ENCODE data around the gene ABCG1. TPM values are rescaled to one million over a fixed set of nuclear protein-coding genes. Genes with fewer than 3 reads are reported as not detected.
A peak's percentile ranks its signal among the peaks of the same experiment; 100 is the strongest.

The ABCG1 gene
- polyA plus RNA-seq, 2 of the 4 experiments (the other 2 are of a cell fraction), result 2.3 to 5.1 TPM

DNA sequence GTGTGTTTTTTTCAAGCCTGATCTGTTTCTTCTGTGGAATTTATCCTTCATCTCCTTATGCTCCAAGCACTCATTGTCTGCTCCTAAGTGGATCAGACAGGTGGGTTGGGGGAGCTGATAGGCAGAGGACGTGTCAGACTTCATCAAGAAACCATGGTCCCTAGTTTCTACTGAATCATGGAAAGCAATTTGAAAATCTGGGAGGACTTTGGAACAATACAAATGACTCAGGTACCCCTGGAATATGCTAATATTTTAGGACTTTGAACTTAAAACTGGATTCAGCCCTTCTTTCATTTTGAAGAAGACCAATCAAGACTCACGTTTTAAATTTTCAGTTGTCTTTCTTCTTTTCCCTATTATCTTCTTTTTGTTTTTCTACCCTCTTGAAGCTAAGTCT is 7.7 kb downstream of the ABCG1 start:
- TF ChIP-seq ZNF302 (CRISPR knock-in tag; IDR thresholded peaks at IDR 0.05), result no peak
- TF ChIP-seq HOXB13 (CRISPR knock-in tag; IDR thresholded peaks at IDR 0.05; ENCODE audit: low read depth), result no peak
- TF ChIP-seq, protein P1, sequence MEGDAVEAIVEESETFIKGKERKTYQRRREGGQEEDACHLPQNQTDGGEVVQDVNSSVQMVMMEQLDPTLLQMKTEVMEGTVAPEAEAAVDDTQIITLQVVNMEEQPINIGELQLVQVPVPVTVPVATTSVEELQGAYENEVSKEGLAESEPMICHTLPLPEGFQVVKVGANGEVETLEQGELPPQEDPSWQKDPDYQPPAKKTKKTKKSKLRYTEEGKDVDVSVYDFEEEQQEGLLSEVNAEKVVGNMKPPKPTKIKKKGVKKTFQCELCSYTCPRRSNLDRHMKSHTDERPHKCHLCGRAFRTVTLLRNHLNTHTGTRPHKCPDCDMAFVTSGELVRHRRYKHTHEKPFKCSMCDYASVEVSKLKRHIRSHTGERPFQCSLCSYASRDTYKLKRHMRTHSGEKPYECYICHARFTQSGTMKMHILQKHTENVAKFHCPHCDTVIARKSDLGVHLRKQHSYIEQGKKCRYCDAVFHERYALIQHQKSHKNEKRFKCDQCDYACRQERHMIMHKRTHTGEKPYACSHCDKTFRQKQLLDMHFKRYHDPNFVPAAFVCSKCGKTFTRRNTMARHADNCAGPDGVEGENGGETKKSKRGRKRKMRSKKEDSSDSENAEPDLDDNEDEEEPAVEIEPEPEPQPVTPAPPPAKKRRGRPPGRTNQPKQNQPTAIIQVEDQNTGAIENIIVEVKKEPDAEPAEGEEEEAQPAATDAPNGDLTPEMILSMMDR (IDR thresholded peaks at IDR 0.05), result no peak
- TF ChIP-seq EHF (CRISPR knock-in tag; IDR thresholded peaks at IDR 0.05), result no peak
- no peak for TF ChIP-seq ZSCAN20 (CRISPR knock-in tag; IDR thresholded peaks at IDR 0.05)
- no peak for TF ChIP-seq TFCP2L1 (CRISPR knock-in tag; IDR thresholded peaks at IDR 0.05)
- TF ChIP-seq, protein P2, sequence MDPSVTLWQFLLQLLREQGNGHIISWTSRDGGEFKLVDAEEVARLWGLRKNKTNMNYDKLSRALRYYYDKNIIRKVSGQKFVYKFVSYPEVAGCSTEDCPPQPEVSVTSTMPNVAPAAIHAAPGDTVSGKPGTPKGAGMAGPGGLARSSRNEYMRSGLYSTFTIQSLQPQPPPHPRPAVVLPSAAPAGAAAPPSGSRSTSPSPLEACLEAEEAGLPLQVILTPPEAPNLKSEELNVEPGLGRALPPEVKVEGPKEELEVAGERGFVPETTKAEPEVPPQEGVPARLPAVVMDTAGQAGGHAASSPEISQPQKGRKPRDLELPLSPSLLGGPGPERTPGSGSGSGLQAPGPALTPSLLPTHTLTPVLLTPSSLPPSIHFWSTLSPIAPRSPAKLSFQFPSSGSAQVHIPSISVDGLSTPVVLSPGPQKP (IDR thresholded peaks at IDR 0.05; ENCODE audit: low read depth, low read length), result no peak
- TF ChIP-seq, protein P3, sequence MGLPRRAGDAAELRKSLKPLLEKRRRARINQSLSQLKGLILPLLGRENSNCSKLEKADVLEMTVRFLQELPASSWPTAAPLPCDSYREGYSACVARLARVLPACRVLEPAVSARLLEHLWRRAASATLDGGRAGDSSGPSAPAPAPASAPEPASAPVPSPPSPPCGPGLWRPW (IDR thresholded peaks at IDR 0.05), result no peak
- no peak for TF ChIP-seq NR3C1 (IDR thresholded peaks at IDR 0.05)
- TF ChIP-seq JUNB (IDR thresholded peaks at IDR 0.05), result no peak
- no peak for TF ChIP-seq KDM5A (IDR thresholded peaks at IDR 0.05)
- no peak for TF ChIP-seq CBX2 (IDR thresholded peaks at IDR 0.05; ENCODE audit: borderline replicate concordance, low read depth)
- DNase-seq (ENCODE audit: low read depth in 1 of 2, low spot score in 1 of 2) (no peak), FAIRE-seq (no peak), ATAC-seq (no peak)
- no peaks in the 10 kb centered on the region for H3K9me3 ChIP-seq
- no peak overlapping the region for H3K4me2 ChIP-seq
- ChIA-PET CTCF (interaction anchor here (1.0 to 1.1 kb wide), 3 partner anchors 11 to 84 kb away, joined by 3 read pairs; no protein-coding TSS in a partner anchor), POLR2A (interaction anchor here (1.6 kb wide), 1 partner anchor 8 kb away, joined by 4 read pairs; no protein-coding TSS in a partner anchor)
- H3K4me1 ChIP-seq, result peaks cover 23% of the 10 kb centered on the region
- WGBS (ENCODE audit: missing lambda C conversion rate), result 58% methylated on average over 2 of the region's 2 CpGs
- no peak overlapping the region for H3K4me3 ChIP-seq
- H3K27ac ChIP-seq, result no peak overlapping the region

DNA sequence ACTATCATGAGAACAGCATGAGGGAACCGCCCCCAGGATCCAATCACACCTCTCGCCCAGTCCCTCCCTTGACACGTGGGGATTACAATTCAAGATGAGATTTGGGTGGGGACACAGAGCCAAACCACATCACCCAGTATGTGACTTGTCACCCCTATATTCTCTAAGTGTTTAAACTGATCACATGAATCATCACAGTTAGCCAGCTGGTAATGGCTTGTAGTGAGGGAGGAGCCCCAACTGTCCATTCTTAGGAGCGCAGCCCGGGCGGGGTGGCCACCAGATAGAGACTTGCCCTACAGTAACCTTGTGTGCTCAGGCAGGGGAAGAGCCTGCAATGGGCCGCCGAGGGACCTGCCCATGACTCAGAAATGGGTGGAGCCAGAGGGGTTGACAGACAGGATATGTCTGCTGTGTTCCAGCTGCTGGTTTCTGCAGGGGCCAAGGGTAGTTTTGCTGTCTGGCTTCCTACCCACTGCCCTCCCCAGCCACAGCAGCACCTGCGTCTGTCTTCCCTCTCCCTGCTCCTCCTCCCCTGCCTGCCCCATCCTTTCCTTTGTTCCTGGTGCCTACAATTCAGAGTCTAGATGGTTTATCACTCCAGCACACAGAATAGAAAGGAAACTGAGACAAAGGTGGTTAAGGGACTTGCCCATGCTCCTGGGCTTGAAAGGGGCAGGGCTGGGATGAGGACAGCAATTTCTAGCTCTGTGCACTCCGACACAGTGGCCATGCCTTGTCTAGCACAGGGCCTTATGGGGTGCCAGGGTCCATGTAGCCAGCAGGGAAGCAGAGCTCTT is 9.2 kb downstream of the ABCG1 start:
- FAIRE-seq, result no peak
- peak overlapping the region; percentile 69 to 78 for H3K27ac ChIP-seq
- H3K4me3 ChIP-seq, result no peak overlapping the region
- H3K4me1 ChIP-seq, result peaks cover 27% of the 10 kb centered on the region
- no peak for TF ChIP-seq BHLHE40 (IDR thresholded peaks at IDR 0.05; ENCODE audit: low read depth, low read length)
- TF ChIP-seq FOSL2 (IDR thresholded peaks at IDR 0.05), result no peak
- TF ChIP-seq FOSL2 (CRISPR knock-in tag; IDR thresholded peaks at IDR 0.05), result peak; percentile 62
- no peak for TF ChIP-seq JUNB (IDR thresholded peaks at IDR 0.05)
- no peak for TF ChIP-seq KDM5A (IDR thresholded peaks at IDR 0.05)
- ChIA-PET CTCF (interaction anchor here (1.1 to 1.3 kb wide), 3 partner anchors 8 to 31 kb away, joined by 3 to 4 read pairs (median 3); partner anchors contain the start of gene ABCG1), POLR2A (no interaction called here)
- DNase-seq (ENCODE audit: low read depth in 1 of 2, low spot score in 1 of 2), result peak; percentile 78 to 82
- peak overlapping the region; percentile 68 for H3K4me2 ChIP-seq
- ATAC-seq, result peak; percentile 98 to 99
- no peaks in the 10 kb centered on the region for H3K9me3 ChIP-seq
- 25% methylated on average over 9 of the region's 10 CpGs for WGBS (ENCODE audit: missing lambda C conversion rate)

DNA sequence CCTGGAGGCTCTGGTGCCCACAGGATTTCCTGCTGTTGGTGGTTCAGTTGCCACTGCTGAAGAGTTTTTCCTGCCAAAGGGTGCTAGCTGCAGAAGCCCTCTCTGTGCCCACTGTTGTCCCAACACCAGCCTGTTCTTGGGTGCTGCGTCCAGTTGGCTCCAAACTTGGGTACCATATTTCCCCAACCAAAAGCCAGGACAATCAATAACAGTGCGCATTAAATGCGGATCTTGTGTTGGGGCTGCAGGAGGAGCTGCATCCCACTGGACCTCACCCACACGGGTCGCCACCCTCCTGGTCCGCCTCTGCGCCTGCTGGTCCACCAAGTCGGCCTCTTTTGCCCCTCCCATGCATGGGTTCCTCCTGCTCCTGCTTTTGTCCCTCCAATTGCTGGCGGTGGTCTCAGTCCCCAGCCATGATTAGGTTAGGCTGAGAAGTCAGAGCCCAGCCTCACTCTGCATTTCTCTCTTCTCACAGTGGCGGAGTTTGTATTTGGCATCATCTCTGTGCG is 9.8 kb downstream of the ABCG1 start:
- H3K9me3 ChIP-seq, result no peaks in the 10 kb centered on the region
- peak overlapping the region; percentile 69 to 78 for H3K27ac ChIP-seq
- POLR2A ChIA-PET, result no interaction called here
- H3K4me3 ChIP-seq, result no peak overlapping the region
- FAIRE-seq (no peak), ATAC-seq (no peak), DNase-seq (ENCODE audit: low read depth in 1 of 2, low spot score in 1 of 2) (no peak)
- H3K4me2 ChIP-seq, result peak overlapping the region; percentile 68
- WGBS (ENCODE audit: missing lambda C conversion rate), result 90% methylated on average over 4 of the region's 11 CpGs
- no peak for TF ChIP-seq POLR2AphosphoS2 (conservative IDR thresholded peaks at IDR 0.05; ENCODE audit: low read length)
- no peak for TF ChIP-seq RCOR1 (IDR thresholded peaks at IDR 0.05; ENCODE audit: low read depth, low read length)
- no peak for TF ChIP-seq MYC (IDR thresholded peaks at IDR 0.05; ENCODE audit: borderline replicate concordance, low read length)
- TF ChIP-seq HEYL (CRISPR knock-in tag; IDR thresholded peaks at IDR 0.05), result no peak
- no peak for TF ChIP-seq HOXB5 (CRISPR knock-in tag; IDR thresholded peaks at IDR 0.05)
- no peak for TF ChIP-seq ZNF302 (CRISPR knock-in tag; IDR thresholded peaks at IDR 0.05)
- CTCF ChIA-PET, result interaction anchor here (1.1 to 1.3 kb wide), 3 partner anchors 9 to 30 kb away, joined by 3 to 4 read pairs (median 3); partner anchors contain the start of gene ABCG1
- H3K4me1 ChIP-seq, result peaks cover 33% of the 10 kb centered on the region
